ENCODE results near the gene AP3S1.

AP3S1 gene

DNA sequence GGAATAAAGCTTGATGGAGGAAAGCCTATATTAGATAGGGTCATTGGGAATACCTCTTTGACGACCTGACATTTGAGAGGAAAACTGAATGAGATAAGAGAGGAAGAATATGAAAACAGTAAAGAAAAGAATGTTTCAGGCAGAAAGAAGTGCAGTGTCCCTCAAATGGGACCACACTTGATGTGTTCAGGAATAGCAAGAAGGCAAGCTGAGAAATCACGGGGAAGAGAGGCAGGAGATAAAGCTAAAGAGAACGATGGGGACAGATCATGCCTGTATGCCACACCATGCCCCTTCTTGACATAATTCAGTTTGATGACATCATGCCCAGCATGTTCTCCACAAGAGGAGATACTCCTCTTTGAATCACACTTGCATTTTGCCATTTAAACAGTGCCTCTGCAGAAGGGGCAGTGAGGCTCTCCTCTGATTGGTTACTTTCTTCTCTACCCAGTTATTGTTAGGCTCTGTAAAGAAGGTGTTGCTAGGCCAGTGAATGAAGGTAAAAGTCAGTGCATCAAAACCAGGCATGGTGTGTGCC, 7.6 kb downstream of the AP3S1 start:
- Histone ChIP-seq H4K8ac (ENCODE audit: low read depth, low read length) (no peak overlapping the region), H2BK15ac (replicated peaks; ENCODE audit: low read depth) (no peak overlapping the region), H4K5ac (ENCODE audit: low read length) (no peak overlapping the region), H3K27ac (ENCODE audit: low read depth, low read length) (no peak overlapping the region), H3K56ac (ENCODE audit: low read length) (no peak overlapping the region), H3K23ac (ENCODE audit: low read length) (no peak overlapping the region), H3K79me2 (ENCODE audit: control insufficient read depth, insufficient read depth, low read length) (peaks cover 5% of the 10 kb centered on the region), H2BK120ac (ENCODE audit: low read depth, low read length) (no peak overlapping the region), H3K4ac (ENCODE audit: low read depth, low read length) (no peak overlapping the region), H3K4me1 (ENCODE audit: control insufficient read depth, low read depth, low read length) (no peaks in the 10 kb centered on the region), H3K4me3 (ENCODE audit: low read length) (no peak overlapping the region), H3K27me3 (ENCODE audit: insufficient read depth, low read length, poor library complexity) (no peaks in the 10 kb centered on the region), H3K36me3 (ENCODE audit: control insufficient read depth, insufficient read depth, low read length) (no peaks in the 10 kb centered on the region), H3K18ac (ENCODE audit: low read length) (no peak overlapping the region), H3K9ac (ENCODE audit: low read length) (no peak overlapping the region), H3K79me1 (ENCODE audit: low read length) (peaks cover 5% of the 10 kb centered on the region), H3K4me2 (ENCODE audit: low read length) (no peak overlapping the region), H2AK5ac (ENCODE audit: low read length) (no peak overlapping the region), H2BK5ac (ENCODE audit: low read length) (no peak overlapping the region)
- DNase-seq: no peak
- WGBS (ENCODE audit: extremely low coverage, insufficient coverage, low lambda C conversion rate): no CpG with 5 or more reads among the region's 3 CpGs

GRCh38 chr5:115850744-115851416, 9.1 kb downstream of the AP3S1 start:
- Histone ChIP-seq H3K4me3 (ENCODE audit: low read length) (no peak overlapping the region), H3K18ac (ENCODE audit: low read length) (no peak overlapping the region), H2BK120ac (ENCODE audit: low read depth, low read length) (no peak overlapping the region), H3K79me1 (ENCODE audit: low read length) (peaks cover 5% of the 10 kb centered on the region), H4K8ac (ENCODE audit: low read depth, low read length) (no peak overlapping the region), H3K79me2 (ENCODE audit: control insufficient read depth, insufficient read depth, low read length) (peaks cover 3% of the 10 kb centered on the region), H3K27me3 (ENCODE audit: insufficient read depth, low read length, poor library complexity) (no peaks in the 10 kb centered on the region), H3K27ac (ENCODE audit: low read depth, low read length) (no peak overlapping the region), H4K5ac (ENCODE audit: low read length) (no peak overlapping the region), H2AK5ac (ENCODE audit: low read length) (no peak overlapping the region), H3K9ac (ENCODE audit: low read length) (no peak overlapping the region), H3K23ac (ENCODE audit: low read length) (no peak overlapping the region), H3K4ac (ENCODE audit: low read depth, low read length) (no peak overlapping the region), H3K4me2 (ENCODE audit: low read length) (no peak overlapping the region), H3K4me1 (ENCODE audit: control insufficient read depth, low read depth, low read length) (no peaks in the 10 kb centered on the region), H3K36me3 (ENCODE audit: control insufficient read depth, insufficient read depth, low read length) (no peaks in the 10 kb centered on the region), H3K56ac (ENCODE audit: low read length) (no peak overlapping the region), H2BK15ac (replicated peaks; ENCODE audit: low read depth) (no peak overlapping the region), H2BK5ac (ENCODE audit: low read length) (no peak overlapping the region)
- no peak for DNase-seq
- WGBS (ENCODE audit: extremely low coverage, insufficient coverage, low lambda C conversion rate): no CpG with 5 or more reads among the region's 4 CpGs

DNA sequence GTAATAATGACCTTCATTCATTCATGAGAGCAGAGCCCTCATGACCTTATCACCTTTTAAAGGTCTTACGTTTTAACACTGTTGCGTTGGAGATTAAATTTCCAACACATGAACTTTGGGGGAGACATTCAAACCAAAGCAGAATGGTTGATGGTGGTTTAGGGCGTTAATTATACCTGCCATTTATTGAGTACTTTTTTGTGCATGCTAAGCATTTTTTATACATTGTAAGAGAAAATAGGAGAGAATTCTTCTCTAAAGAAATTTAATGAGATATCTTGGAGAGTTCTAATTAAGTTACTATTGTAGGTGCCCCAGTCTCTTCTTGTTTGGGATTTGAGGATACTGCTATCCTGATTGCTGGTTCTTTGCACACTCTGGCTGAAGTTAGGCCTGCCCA, 12.4 kb downstream of the AP3S1 start:
- H3K4me2 ChIP-seq (ENCODE audit: low read length): no peak overlapping the region
- peaks cover 8% of the 10 kb centered on the region for H3K79me1 ChIP-seq (ENCODE audit: low read length)
- H3K79me2 ChIP-seq (ENCODE audit: control insufficient read depth, insufficient read depth, low read length): peaks cover 3% of the 10 kb centered on the region
- no peak overlapping the region for H3K27ac ChIP-seq (ENCODE audit: low read depth, low read length)
- H2BK120ac ChIP-seq (ENCODE audit: low read depth, low read length): no peak overlapping the region
- no peaks in the 10 kb centered on the region for H3K36me3 ChIP-seq (ENCODE audit: control insufficient read depth, insufficient read depth, low read length)
- peaks cover 2% of the 10 kb centered on the region for H3K4me1 ChIP-seq (ENCODE audit: control insufficient read depth, low read depth, low read length)
- no peak overlapping the region for H3K4me3 ChIP-seq (ENCODE audit: low read length)
- no peak overlapping the region for H3K9ac ChIP-seq (ENCODE audit: low read length)
- H4K8ac ChIP-seq (ENCODE audit: low read depth, low read length): no peak overlapping the region
- no peak overlapping the region for H2BK5ac ChIP-seq (ENCODE audit: low read length)
- no CpG with 5 or more reads among the region's 3 CpGs for WGBS (ENCODE audit: extremely low coverage, insufficient coverage, low lambda C conversion rate)
- no peak overlapping the region for H2AK5ac ChIP-seq (ENCODE audit: low read length)
- no peak overlapping the region for H4K5ac ChIP-seq (ENCODE audit: low read length)
- no peak for DNase-seq
- no peak overlapping the region for H3K56ac ChIP-seq (ENCODE audit: low read length)
- no peak overlapping the region for H2BK15ac ChIP-seq (replicated peaks; ENCODE audit: low read depth)
- no peaks in the 10 kb centered on the region for H3K27me3 ChIP-seq (ENCODE audit: insufficient read depth, low read length, poor library complexity)
- H3K23ac ChIP-seq (ENCODE audit: low read length): no peak overlapping the region
- no peak overlapping the region for H3K18ac ChIP-seq (ENCODE audit: low read length)
- no peak overlapping the region for H3K4ac ChIP-seq (ENCODE audit: low read depth, low read length)

DNA sequence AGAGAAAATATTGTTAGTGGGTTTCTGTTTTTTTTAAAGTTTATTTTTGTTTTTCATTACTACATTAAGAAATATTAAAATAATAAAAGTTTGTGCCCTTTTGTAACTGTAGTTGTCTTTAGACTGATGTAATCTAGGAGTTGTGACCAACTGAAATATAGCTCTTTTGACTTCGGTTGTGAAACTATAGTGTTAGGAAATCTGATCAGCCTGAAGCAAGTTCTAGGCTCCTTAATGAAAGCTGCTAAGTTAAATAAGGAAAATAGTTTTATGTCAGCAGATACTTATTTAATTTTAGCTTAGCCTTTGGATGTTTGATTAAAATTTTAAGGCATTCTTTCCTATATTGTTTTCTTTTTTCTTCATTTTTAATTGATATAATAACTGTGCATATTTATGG, 14.2 kb downstream of the AP3S1 start:
- Histone ChIP-seq H3K23ac (ENCODE audit: low read length) (no peak overlapping the region), H3K4me3 (ENCODE audit: low read length) (no peak overlapping the region), H3K36me3 (ENCODE audit: control insufficient read depth, insufficient read depth, low read length) (no peaks in the 10 kb centered on the region), H3K79me1 (ENCODE audit: low read length) (peaks cover 7% of the 10 kb centered on the region), H4K5ac (ENCODE audit: low read length) (no peak overlapping the region), H3K4me2 (ENCODE audit: low read length) (no peak overlapping the region), H3K9ac (ENCODE audit: low read length) (no peak overlapping the region), H2AK5ac (ENCODE audit: low read length) (no peak overlapping the region), H3K4me1 (ENCODE audit: control insufficient read depth, low read depth, low read length) (peaks cover 2% of the 10 kb centered on the region), H2BK120ac (ENCODE audit: low read depth, low read length) (no peak overlapping the region), H3K56ac (ENCODE audit: low read length) (no peak overlapping the region), H4K8ac (ENCODE audit: low read depth, low read length) (no peak overlapping the region), H3K79me2 (ENCODE audit: control insufficient read depth, insufficient read depth, low read length) (no peaks in the 10 kb centered on the region), H3K27me3 (ENCODE audit: insufficient read depth, low read length, poor library complexity) (no peaks in the 10 kb centered on the region), H3K27ac (ENCODE audit: low read depth, low read length) (no peak overlapping the region), H2BK15ac (replicated peaks; ENCODE audit: low read depth) (no peak overlapping the region), H3K18ac (ENCODE audit: low read length) (no peak overlapping the region), H3K4ac (ENCODE audit: low read depth, low read length) (no peak overlapping the region), H2BK5ac (ENCODE audit: low read length) (no peak overlapping the region)
- no CpG with 5 or more reads among the region's 1 CpG for WGBS (ENCODE audit: extremely low coverage, insufficient coverage, low lambda C conversion rate)
- DNase-seq: no peak

DNA sequence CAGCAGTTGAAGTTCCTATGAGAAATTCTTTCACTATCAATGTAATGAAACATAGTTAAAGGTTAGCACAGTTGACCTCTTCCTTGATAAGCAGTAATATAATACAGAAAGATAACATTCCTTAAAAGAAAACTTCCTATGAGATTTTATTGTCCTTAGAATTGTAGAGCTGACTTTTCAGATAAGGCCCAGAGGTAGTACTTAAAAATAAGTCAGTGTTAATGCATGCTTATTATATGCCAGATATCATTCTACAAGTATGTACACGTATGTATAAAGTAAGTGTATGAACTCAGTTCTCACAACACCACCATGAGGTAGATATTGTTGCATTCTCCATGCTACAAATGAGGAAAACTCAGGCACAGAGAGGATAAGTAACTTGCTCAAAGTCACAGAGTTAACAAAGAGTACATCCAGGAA, 15.3 kb downstream of the AP3S1 start:
- Histone ChIP-seq H2BK120ac (ENCODE audit: low read depth, low read length) (no peak overlapping the region), H3K23ac (ENCODE audit: low read length) (no peak overlapping the region), H3K4ac (ENCODE audit: low read depth, low read length) (no peak overlapping the region), H3K56ac (ENCODE audit: low read length) (no peak overlapping the region), H3K4me2 (ENCODE audit: low read length) (no peak overlapping the region), H3K4me3 (ENCODE audit: low read length) (no peak overlapping the region), H4K8ac (ENCODE audit: low read depth, low read length) (no peak overlapping the region), H3K36me3 (ENCODE audit: control insufficient read depth, insufficient read depth, low read length) (no peaks in the 10 kb centered on the region), H2BK5ac (ENCODE audit: low read length) (no peak overlapping the region), H2BK15ac (replicated peaks; ENCODE audit: low read depth) (no peak overlapping the region), H2AK5ac (ENCODE audit: low read length) (no peak overlapping the region), H3K79me1 (ENCODE audit: low read length) (peaks cover 9% of the 10 kb centered on the region), H3K9ac (ENCODE audit: low read length) (no peak overlapping the region), H3K27me3 (ENCODE audit: insufficient read depth, low read length, poor library complexity) (no peaks in the 10 kb centered on the region), H3K18ac (ENCODE audit: low read length) (no peak overlapping the region), H3K27ac (ENCODE audit: low read depth, low read length) (no peak overlapping the region), H4K5ac (ENCODE audit: low read length) (no peak overlapping the region), H3K4me1 (ENCODE audit: control insufficient read depth, low read depth, low read length) (peaks cover 2% of the 10 kb centered on the region), H3K79me2 (ENCODE audit: control insufficient read depth, insufficient read depth, low read length) (peaks cover 2% of the 10 kb centered on the region)
- DNase-seq: no peak
- WGBS (ENCODE audit: extremely low coverage, insufficient coverage, low lambda C conversion rate): no CpG with 5 or more reads among the region's 1 CpG

All from mesendoderm (in vitro differentiated cells).